HG02642 (cell line): ENCODE data around the gene NSMCE3.

ENCODE experiments used
- ATAC-seq: cut with Tn5 transposase; IDR thresholded peaks from one replicate; pipeline ENCODE4 v1.9.1; 2021; ENCODE audit warnings: mild to moderate bottlenecking; ENCODE audit not compliant: unreplicated experiment, poor library complexity

Gene NSMCE3

DNA sequence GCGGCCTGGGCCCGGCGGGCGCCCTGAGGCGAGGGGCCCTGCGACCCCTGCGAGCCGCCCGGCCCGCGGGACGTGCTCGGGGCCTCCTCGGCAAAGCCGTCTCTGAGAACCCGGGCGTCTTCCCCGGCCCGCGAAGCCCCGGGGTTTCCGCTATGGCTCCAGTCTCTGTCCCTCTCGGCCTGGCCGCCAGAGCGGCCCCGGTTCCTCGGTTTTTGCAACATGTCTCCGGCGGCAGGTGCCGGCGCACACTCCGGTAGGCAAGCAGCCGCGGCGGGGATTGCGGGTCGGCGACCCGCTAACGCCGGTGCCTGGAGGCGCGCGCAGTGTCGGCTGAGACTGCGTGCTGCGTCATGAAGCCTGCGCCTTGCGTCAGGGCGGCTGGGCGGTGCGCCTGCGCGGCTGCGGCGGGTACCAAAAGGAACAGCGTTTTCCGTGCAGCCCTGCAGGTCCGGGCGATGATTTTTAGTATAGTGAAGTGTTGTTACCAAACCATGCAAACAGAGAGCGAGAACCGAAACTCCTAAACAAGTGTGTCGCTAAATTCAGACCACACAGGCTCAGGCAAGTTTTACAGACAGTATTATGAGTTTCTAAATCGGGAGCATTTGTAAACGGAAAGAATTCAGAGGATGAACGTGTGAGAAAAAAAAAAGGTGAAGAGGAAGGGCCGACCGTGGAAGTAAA lies at the start of gene NSMCE3:
Gene NSMCE3, minus strand, starts transcription at position 338 of the 684 bp plus-strand sequence. Its CDS starts 117 bp downstream, at position 221.
- ATAC-seq, result peak; percentile 93

DNA sequence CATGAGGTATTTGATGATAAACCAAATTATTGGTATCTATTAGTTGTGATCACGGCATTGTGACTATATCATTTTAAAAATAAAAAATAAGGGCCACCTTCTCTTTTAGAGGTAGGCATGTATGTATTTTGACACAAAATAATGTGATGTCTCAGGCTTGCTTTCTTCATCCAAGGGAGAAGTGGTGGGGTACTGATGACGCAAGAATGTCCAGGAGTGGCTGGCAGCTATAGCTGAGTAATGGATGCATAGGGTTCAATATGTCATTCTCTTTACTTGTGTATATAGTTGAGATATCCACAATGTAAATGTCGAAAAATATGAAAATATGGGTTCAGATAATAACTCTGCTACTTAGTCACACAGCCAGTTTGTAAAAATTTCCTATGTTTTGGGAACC lies 46.8 kb upstream of the NSMCE3 start:
- no peak for ATAC-seq

DNA sequence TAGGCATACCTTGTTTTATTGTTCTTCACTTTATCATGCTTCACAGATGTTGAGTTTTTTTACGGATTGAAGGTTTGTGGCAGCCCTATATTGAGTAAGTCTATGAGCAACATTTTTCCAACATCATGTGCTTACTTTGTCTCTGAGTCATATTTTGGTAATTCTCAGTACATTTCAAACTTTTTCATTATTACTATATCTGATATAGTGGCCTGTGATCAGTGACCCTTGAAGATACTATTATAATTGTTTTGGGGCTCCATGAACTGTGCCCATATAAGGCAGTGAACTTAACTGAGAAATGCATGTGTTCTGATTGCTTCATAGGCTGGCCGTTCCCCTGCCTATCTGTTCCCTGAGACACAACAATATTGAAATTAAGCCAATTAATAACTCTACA lies 42.8 kb upstream of the NSMCE3 start:
- ATAC-seq, result no peak

DNA sequence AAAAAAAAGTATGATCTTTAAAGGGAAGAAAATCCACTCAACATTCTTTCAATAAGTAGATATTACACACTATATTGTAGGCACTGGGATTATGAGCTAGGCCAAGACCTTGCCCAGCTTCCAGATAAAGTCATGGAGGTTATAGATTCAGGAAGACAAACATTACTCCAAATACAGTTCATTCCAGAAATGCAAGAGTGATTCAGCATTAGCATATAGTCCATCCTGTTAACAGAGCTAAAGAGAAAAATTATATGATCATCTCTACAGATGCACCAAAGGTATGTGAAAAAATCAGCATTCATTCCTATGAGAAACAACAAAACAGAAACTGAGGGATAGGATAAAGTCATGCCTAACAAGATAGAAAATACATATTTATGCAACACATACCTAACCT lies 42.1 kb upstream of the NSMCE3 start:
- ATAC-seq, result no peak

DNA sequence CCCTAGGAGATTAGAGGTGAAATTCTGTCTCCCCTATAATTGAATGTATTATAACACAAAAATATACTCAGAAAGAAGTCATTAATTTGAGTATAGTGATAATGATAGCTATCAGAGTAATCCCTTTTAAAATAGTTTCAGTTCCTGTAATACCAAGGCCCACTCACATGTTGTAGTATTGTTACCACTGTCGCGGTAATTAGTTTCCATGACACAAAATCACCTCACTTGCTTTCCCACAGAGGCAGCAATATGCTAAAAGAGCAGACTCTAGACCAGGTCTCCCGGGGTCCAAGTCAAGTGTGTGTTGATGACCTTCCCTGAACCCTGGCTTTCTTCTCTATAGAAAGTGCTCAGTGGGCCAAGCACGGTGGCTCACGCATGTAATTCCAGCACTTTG lies 39.5 kb upstream of the NSMCE3 start:
- ATAC-seq, result no peak

DNA sequence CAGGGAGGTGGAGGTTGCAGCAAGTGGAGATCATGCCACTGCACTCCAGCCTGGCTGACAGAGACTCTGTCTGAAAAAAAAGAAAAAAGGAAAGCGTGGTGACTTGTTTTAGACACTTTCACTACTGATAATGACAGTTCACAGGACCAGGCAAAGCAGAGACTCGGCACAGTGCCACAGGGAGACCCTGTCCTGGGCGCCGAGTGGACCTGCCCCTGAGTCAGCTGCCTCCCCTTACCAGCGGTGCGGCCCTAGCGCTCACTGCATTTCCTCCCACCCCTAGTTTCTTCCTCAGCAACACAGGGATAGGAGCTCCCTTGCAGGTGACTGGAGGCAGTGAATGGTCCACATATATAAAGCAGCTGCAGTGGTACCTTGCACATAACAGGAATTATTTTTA lies 38.7 kb upstream of the NSMCE3 start:
- no peak for ATAC-seq

DNA sequence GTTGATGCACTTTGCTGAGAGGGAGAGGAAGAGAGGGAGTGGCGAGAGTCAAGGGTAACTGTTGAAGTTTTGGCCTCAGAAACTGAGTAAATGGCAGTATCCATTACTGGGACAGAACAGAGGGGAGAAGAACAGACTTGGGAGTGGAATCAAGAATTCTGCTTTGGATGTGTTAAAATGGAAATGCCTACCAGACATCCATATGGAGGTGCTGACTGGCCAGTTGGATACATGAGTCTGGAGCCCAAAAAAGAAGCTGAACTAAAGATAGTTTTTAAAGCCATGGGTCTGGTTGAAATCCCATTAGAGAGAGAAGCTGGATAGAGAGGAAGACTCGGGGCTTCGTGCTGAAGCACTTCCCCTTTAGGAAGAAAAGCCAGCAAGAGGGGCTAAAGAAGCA lies 35.9 kb upstream of the NSMCE3 start:
- no peak for ATAC-seq

DNA sequence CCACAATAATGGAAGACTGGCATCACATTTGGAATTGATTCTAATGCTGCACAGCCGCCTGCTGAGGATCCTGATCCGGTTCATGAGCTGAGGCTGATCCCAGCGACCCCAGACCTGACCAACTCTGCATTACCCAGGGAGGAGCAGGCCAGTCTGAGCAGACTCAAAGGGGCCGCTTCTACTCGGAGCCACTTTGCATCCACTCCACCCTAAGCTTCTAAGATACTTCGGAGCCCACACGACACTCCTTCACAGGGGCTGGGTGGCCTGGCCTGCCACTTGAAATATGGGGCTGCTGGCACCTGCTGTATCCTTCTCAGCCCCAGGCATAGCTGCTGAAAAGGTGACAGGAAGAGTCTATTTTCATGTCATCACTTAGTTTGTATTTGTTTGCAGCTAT lies 33.2 kb upstream of the NSMCE3 start:
- no peak for ATAC-seq

DNA sequence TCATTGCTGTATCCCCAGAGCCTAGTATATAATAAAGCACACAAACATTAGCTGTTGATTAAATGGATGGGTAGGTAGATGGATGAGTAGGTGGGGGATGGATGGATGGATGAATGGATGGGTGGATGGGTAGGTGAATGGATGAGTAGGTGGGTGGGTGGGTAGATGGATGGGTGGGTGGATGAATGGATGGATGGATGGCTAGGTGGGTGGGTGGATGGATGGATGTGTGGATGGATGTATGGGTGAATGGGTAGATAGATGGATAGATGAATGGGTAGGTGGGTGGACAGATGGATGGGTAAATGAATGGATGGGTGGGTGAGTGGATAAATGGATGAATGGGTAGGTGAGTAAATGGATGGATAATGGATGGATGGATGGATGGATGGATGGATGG lies 30.2 kb upstream of the NSMCE3 start:
- ATAC-seq, result no peak

DNA sequence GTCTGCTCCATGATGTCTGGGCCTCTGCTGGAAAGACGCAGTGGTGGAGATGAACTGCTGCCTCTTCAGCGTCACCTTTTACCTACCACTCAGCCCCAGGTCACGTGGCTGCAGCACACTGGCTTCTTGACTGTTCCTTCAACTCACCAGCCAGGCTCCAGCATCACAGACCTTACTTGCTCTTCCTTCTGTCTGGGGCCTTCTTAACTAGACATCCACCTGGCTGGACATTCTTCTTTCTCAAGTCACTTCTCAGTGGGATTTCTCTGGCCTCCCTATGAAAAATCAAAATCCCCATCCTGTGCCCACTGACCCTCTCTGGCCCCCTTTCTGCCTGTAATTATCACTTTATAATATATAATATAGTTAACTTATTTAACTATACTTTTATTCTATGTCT lies 29.7 kb upstream of the NSMCE3 start:
- no peak for ATAC-seq

DNA sequence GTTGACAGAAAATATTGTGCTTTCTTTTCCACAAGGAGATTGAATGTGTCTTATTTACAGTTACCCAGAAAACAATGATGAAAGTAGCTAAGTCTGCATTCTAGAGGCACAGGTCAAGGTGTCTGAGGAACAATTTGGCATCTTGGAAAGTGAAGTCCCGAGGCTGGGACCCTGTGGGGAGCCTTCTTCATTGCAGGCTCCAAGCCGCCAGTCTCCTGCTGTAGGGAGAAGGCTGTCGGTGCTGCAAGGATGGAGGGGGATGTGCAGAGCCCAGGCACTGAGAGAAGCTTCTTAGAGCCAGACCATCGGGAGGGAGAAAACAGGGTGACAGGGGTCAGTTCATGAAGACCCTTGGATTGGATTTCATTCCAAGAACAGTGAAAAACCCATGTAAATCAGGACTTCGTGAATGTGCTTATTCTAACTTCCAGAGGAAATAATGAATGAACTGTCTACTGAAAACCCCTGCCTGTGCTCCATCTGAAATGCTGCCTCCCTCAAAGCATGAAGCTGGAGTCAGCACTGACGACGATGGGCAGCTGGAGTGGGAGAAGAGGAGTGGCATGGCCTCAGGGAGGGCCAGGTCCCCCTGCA lies 25.2 kb upstream of the NSMCE3 start:
- ATAC-seq, result no peak

DNA sequence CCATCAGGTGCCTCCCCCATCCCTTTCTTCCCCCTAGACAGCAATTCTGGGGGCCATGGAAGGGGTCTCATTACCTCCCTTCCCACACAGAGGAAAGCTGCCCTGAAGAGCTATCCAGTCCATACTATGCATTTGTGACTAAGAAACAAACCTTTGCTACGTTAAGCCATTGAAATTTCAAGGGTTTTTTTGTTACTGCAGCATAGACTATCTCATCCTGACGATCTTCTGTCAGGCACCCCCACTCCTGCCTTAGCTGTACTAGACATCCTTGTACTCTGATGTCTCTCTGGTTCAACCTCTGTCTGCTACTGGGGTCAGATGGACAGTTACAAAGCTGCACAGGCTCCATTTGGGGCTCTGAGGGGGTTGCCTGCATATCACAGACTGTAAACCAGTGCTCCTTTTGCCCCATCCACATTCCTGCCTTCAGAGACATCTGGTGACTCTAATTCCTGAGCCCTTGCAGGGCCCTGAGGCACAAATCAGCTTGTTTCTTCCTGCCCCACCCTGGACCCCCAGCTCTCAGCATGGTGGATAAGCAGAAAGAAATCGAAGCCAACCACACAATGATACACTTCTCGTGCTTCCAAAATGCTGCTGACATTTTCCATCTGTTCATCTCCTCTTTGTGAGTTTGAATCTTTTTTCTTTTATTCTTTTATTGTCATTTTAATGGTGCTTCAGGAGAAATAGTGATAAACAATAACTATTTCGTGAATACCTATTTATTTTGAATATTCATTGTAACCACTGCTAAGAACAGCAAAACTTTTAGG lies 21.6 kb upstream of the NSMCE3 start:
- ATAC-seq, result no peak

DNA sequence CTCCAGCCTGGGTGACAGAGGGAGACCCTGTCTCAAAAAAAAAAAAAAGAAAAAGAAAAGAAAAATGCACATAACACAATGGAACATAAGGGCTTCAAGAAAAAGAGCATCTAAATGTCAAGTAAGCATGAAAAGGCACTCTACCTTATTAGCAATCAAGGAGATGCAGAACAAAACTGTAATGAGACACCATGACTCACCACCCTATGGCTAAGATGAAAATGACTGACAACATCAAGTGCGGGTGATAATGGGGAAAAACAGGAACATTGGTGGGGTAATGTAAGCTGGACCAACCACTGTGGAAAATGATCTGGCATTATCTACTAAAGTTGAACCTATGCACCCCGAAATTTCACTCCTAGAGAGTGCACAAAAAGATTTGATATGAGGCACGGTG lies 19.6 kb upstream of the NSMCE3 start:
- ATAC-seq, result no peak

DNA sequence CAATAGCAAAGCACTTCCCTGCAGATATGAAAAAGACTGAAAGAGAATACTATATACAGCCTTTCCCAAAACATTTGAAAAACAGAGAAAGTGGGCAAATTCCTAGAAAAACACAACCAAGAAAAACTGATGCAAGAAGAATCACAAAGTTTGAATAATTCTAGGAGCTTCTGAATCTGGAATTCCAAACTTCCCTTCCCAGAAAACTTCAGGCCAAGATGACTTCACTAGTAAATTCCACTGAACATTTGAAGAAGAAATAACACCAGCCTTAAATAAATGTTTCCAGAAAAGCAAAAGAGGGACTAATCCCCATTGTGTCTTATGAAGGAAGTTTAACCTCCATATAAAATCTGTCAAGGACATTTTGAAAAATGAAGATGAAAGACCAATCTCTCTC lies 15.8 kb upstream of the NSMCE3 start:
- ATAC-seq, result no peak

DNA sequence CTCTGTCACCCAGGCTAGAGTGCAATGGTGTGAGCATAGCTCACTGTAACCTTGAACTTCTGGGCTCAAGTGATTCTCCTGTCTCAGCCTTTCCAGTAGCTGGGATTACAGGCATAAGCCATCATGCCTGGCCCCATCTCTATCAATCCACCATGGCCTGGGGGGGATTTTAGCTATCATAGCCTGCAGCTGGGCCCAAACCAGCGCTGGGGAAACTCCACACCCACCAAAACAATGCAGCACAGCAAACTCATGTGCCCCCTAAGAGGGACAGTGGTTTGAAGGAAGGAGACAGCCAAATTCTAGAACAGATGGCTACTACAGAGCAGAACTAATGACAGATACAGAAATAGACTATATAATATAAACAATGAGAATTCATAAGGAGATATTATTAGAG lies 13.8 kb upstream of the NSMCE3 start:
- no peak for ATAC-seq

DNA sequence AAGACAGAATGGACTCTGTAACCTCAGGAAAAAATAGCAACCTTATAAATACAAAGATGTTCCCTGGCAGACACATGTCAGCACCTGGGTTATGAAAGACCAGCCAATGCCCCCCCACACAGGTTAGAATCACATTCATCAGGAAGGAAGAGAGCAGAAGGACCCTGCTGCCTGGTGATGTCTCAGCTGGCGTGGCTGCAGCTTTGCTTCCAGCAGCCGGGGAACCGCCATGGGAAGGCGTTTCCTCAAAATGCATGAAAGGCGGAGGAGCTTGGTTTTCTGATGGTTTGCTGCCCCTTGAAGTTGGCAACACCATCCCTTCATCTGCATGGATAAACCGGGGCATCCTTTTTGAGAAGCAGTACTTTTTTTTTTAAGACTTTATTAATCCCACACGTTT lies 10.9 kb upstream of the NSMCE3 start:
- no peak for ATAC-seq

DNA sequence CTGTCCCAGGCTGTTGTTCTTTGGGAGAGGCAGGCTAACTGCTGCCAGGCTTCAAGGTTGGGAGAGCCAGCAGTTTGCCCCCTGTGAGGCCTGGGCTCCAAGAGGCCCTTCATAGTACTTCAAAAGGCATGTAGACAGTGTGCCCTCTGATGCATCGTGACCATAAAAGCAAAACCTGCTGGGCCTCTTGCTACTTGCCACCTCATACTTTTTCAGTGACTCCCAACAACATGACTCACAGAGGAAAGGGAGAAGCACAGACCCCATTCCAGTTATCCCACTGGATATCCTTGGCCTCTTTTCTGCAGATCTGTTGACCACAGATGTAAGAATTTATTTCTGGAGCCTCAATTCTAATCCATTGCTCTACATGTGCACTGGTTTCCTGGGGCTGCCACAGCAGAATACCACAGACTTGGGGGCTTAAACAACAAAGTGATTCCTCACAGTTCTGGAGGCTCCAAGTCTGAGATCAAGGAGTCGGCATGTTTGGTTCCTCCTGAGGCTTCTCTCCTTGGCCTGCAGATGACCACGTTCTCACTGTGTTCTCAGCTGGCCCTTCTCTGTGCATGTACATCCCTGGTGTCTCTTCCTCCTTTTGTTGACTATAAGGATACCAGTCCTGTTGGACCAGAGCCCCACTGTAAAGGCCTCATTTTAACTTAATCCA lies 8.9 kb upstream of the NSMCE3 start:
- ATAC-seq, result no peak

DNA sequence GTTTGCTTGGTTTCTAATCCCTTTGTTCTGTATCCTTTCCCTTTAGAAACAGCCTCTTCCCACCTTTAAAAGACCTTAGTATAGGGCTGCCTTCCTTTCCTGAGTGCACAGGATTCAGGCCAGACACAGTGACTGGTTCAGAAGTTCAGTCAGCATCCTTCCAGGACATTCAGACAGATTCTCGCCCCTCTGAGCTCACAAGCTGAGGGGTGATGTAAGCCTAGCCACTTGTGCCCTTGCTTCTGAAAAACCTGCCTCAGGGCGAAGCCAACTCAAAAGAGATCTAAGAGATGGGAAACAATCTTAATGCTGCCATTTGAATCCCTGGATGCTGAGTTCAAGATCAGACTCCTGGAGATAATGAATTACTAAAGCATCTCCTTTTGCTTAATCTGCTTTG lies 6.7 kb upstream of the NSMCE3 start:
- ATAC-seq, result no peak

DNA sequence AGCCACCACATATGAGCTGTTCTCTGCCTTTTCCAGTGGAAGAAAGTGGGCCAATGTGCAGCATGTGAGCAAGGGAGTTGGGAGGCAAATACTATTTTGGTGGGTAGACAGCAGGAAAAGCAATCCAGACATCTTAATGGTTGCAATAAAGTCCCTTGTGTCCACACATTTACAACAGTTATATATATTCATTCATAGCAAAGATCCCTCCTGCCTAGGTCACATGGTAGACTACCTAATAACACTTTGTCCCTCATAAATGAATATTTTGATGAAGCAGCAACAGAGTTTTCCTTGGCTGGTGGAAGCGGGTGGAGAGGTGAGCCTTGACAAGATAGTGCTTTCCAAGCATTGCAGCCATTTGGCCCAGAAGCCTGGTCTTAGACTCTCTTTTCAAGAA lies 6.2 kb upstream of the NSMCE3 start:
- ATAC-seq, result no peak

DNA sequence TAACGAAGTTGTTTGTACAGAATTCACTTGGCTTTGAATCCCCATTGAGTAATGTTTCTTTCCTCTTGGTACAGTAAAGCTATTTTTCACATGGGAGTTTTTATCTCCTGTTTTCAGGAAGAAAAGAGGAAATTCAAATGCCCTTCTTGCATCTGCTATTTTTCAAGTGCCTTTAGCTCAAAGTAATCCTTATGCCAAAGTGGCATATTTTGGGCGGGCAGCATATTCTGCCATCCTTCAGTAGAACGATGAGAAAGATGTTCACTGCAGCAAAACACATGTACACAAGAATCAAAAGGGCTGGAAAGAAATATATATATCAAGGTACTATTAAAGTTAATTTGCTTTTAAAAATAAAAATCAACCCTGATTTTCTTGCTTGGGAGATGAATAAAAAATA lies 5.3 kb upstream of the NSMCE3 start:
- ATAC-seq, result no peak

DNA sequence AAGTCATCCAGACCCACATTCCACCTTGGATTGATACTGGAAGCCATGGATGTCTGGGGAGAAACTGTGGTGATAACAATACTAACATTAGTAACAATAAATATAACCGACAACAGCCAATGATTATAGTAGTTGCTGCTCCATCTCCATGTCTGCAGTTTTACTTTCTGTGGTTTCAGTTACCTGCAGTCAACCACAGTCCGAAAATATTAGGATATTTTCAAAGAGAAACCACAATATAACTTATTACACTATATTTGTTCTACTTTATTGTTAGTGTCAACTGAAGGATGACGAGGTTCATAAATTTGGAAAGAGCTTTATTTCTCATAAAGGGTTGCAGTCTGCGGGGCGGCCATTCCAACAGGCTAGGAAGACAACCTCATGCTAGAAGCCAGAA lies 2.6 kb upstream of the NSMCE3 start:
- no peak for ATAC-seq
